B cell (primary cell): ENCODE results near the gene HOXB4. TPM values are rescaled to one million over a fixed set of nuclear protein-coding genes. Genes with fewer than 3 reads are reported as not detected.

Experiments used
- ATAC-seq: fragments of 200-7000 bp; cut with Tn5 transposase; one replicate; pipeline ENCODE4 v1.10.0; 2021; ENCODE audit warnings: low read depth, mild to moderate bottlenecking, moderate number of reproducible peaks, moderate library complexity
- CTCF ChIA-PET: fragments of 350-600 bp; sonication (Branson Sonifier 250); formaldehyde crosslinking; loops from one replicate; lab custom pipeline; 2021; ENCODE audit warnings: antibody characterized with exemption, inconsistent platforms; lab: Charles Lee
- POLR2A ChIA-PET: fragments of 350-600 bp; sonication (Branson Sonifier 250); formaldehyde crosslinking; loops from one replicate; lab custom pipeline; 2021; ENCODE audit warnings: antibody characterized with exemption; lab: Charles Lee
- DNase-seq: peaks from one replicate; pipeline ENCODE4 v3.0.0; 2013
- H2AFZ ChIP-seq: 2 replicates; pipeline ENCODE4 v1.6.1; 2012; ENCODE audit warnings: mild to moderate bottlenecking, low read depth, low read length; ENCODE audit not compliant: insufficient read depth, poor library complexity, severe bottlenecking
- H3K27ac ChIP-seq, 2 donors: 1 replicate in 1 of 2; 2 replicates in 1 of 2; pipeline ENCODE4 v1.5.1; 2012 to 2013; ENCODE audit warnings: low read length in 2 of 2, mild to moderate bottlenecking in 2 of 2, moderate library complexity in 1 of 2
- H3K27me3 ChIP-seq, 4 experiments: fragments of 200-600 bp in 1 of 4; sonication (generic) in 1 of 4; replicated peaks in 1 of 4; 1 replicate in 2 of 4; 2 replicates in 2 of 4; pipeline versions ENCODE4 v1.6.1 to v1.7.0; 2013 to 2016; ENCODE audit warnings: low read length in 3 of 4, mild to moderate bottlenecking in 2 of 4, mixed read lengths in 1 of 4, moderate library complexity in 1 of 4; ENCODE audit not compliant: insufficient read depth in 4 of 4, control insufficient read depth in 3 of 4; ENCODE audit errors: control extremely low read depth in 1 of 4
- H3K36me3 ChIP-seq, 2 experiments: replicated peaks in 1 of 2; 1 replicate in 1 of 2; 2 replicates in 1 of 2; pipeline versions ENCODE4 v1.6.1 to v1.7.1; 2013; ENCODE audit warnings: low read length in 1 of 2; ENCODE audit not compliant: insufficient read depth in 2 of 2, control insufficient read depth in 1 of 2; ENCODE audit errors: control extremely low read depth in 1 of 2, extremely low read depth in 1 of 2
- H3K4me1 ChIP-seq, 2 donors: fragments of 200-600 bp in 1 of 2; sonication (generic) in 1 of 2; 1 replicate in 1 of 2; 2 replicates in 1 of 2; pipeline versions ENCODE4 v1.5.1 to v1.6.1; 2013 to 2017; ENCODE audit warnings: low read length in 2 of 2; ENCODE audit not compliant: control insufficient read depth in 2 of 2, insufficient read depth in 2 of 2
- H3K4me2 ChIP-seq: replicated peaks from 2 replicates; pipeline ENCODE3; 2012; ENCODE audit warnings: mild to moderate bottlenecking, low read depth, low read length; ENCODE audit not compliant: poor library complexity, severe bottlenecking
- H3K4me3 ChIP-seq, 5 experiments: fragments of 200-600 bp in 1 of 5; sonication (generic) in 1 of 5; 1 replicate in 3 of 5; 2 replicates in 2 of 5; pipeline versions ENCODE4 v1.5.1 to v1.7.0; 2011 to 2016; ENCODE audit warnings: low read length in 4 of 5, mild to moderate bottlenecking in 4 of 5, low read depth in 2 of 5, control low read depth in 1 of 5, moderate library complexity in 1 of 5; ENCODE audit not compliant: insufficient read depth in 1 of 5; ENCODE audit errors: control extremely low read depth in 1 of 5, extremely low read depth in 1 of 5
- H3K79me2 ChIP-seq: fragments of 200-600 bp; sonication (generic); one replicate; pipeline ENCODE4 v1.6.0; 2016; ENCODE audit warnings: low read length; ENCODE audit not compliant: control insufficient read depth, insufficient read depth
- H3K9ac ChIP-seq: fragments of 200-600 bp; sonication (generic); 2 replicates; pipeline ENCODE4 v1.6.1; 2017; ENCODE audit warnings: mild to moderate bottlenecking, low read length, moderate library complexity
- H3K9me3 ChIP-seq, 3 donors: one replicate each; pipeline versions ENCODE4 v1.6.1 to v1.7.1; 2013; ENCODE audit warnings: low read length in 2 of 3; ENCODE audit not compliant: control insufficient read depth in 2 of 3, insufficient read depth in 1 of 3; ENCODE audit errors: control extremely low read depth in 1 of 3
- H4K20me1 ChIP-seq: 2 replicates; pipeline ENCODE4 v1.6.0; 2012; ENCODE audit warnings: mild to moderate bottlenecking, low read length; ENCODE audit not compliant: insufficient read depth, control insufficient read depth, poor library complexity, severe bottlenecking
- H3K27ac Mint-ChIP-seq: one replicate; pipeline ENCODE4 v1.8.0; 2021; ENCODE audit warnings: mixed read lengths
- H3K27me3 Mint-ChIP-seq: one replicate; pipeline ENCODE4 v1.8.0; 2021; ENCODE audit warnings: mixed read lengths
- H3K4me1 Mint-ChIP-seq: one replicate; pipeline ENCODE4 v1.8.0; 2021; ENCODE audit warnings: mixed read lengths
- H3K4me3 Mint-ChIP-seq: one replicate; pipeline ENCODE4 v1.8.0; 2021; ENCODE audit warnings: mixed read lengths
- H3K9me3 Mint-ChIP-seq: one replicate; pipeline ENCODE4 v1.8.0; 2022; ENCODE audit warnings: mixed read lengths; ENCODE audit not compliant: insufficient read depth
- CTCF ChIP-seq: fragments of 200-600 bp; IDR thresholded peaks from one replicate; pipeline ENCODE4 v1.8.0; 2022; ENCODE audit warnings: antibody characterized with exemption, mild to moderate bottlenecking
- EZH2 ChIP-seq: IDR thresholded peaks from 2 replicates; pipeline ENCODE4 v1.6.1; 2012; ENCODE audit warnings: borderline replicate concordance, low read depth, mild to moderate bottlenecking, moderate library complexity, low read length; ENCODE audit not compliant: insufficient read depth, poor library complexity, severe bottlenecking
- WGBS: methylation state at CpG from one replicate; pipeline ENCODE4 v1.1.5; 2013; ENCODE audit warnings: missing lambda C conversion rate; ENCODE audit not compliant: insufficient coverage; 5-methylcytosine and 5-hydroxymethylcytosine counted together
- intact Hi-C: fragments of 100-400 bp; cut with micrococcal nuclease; formaldehyde crosslinking; loops from one replicate; pipeline ENCODE4 v1.10.0; 2022
- polyA plus RNA-seq: library from polyadenylated mRNA; depleted of rRNA; stranded (reverse); fragments of >200 nt; gene quantifications from 2 replicates; pipeline ENCODE4 v1.2.3, GENCODE V29; 2012
- total RNA-seq, 2 donors: library from RNA; stranded (reverse); fragments of 120-200 nt in 1 of 2; gene quantifications; 1 replicate in 1 of 2; 2 replicates in 1 of 2; pipeline versions ENCODE4 v1.2.3 to v1.2.4, GENCODE V29; 2013 to 2022

HOXB4 gene
- total and polyA plus RNA-seq, 2 donors (not counting 1 experiment from before 2014, with no cell fraction given), result 0.85 to 1.7 TPM

- ChIA-PET CTCF (interaction anchor here (0.9 to 3.2 kb wide), 10 partner anchors 9 to 328 kb away, joined by 3 to 13 read pairs (median 4); no protein-coding TSS in a partner anchor), POLR2A (no interaction called here)
- H4K20me1 ChIP-seq, result peaks cover 4% of the 10 kb centered on the region
- no peak overlapping the region for H3K27ac ChIP-seq
- 23% methylated on average over 1 of the region's 2 CpGs for WGBS
- H3K9me3 Mint-ChIP-seq, result no peaks in the 10 kb centered on the region
- H3K4me3 ChIP-seq, result no peak overlapping the region
- H3K27me3 Mint-ChIP-seq, result peaks cover 96% of the 10 kb centered on the region
- H3K36me3 ChIP-seq, result no peaks in the 10 kb centered on the region
- H3K4me1 Mint-ChIP-seq, result peaks cover 40% of the 10 kb centered on the region
- intact Hi-C loops, result no loop called here
- no peak for ATAC-seq
- no peak overlapping the region for H3K9ac ChIP-seq
- H3K4me3 Mint-ChIP-seq, result no peak overlapping the region
- H3K27me3 ChIP-seq, result peaks cover 0 to 100% (median 87%) of the 10 kb centered on the region in 4 experiments
- no peak overlapping the region for H3K4me2 ChIP-seq
- no peak overlapping the region for H2AFZ ChIP-seq
- H3K27ac Mint-ChIP-seq, result no peak overlapping the region
- peaks cover 44 to 55% of the 10 kb centered on the region in 2 donors for H3K4me1 ChIP-seq
- H3K9me3 ChIP-seq, result peaks cover 0 to 9% (median 0%) of the 10 kb centered on the region in 3 donors
- TF ChIP-seq EZH2, result no peak
- no peaks in the 10 kb centered on the region for H3K79me2 ChIP-seq
- DNase-seq, result no peak
Observed at GRCh38 chr17:48588074-48588415, 9.9 kb upstream of the HOXB4 start.

- POLR2A ChIA-PET, result no interaction called here
- Histone ChIP-seq H3K9me3 (peaks cover 0 to 13% (median 0%) of the 10 kb centered on the region in 3 donors), H3K27me3 (peaks cover 0 to 100% (median 87%) of the 10 kb centered on the region in 4 experiments), H3K4me2 (no peak overlapping the region), H3K4me1 (peaks cover 41 to 55% of the 10 kb centered on the region in 2 donors), H3K4me3 (no peak overlapping the region), H3K36me3 (no peaks in the 10 kb centered on the region), H4K20me1 (peaks cover 4% of the 10 kb centered on the region), H3K9ac (no peak overlapping the region), H3K27ac (no peak overlapping the region), H2AFZ (no peak overlapping the region), H3K79me2 (no peaks in the 10 kb centered on the region)
- Mint-ChIP-seq H3K4me3 (peak overlapping the region; percentile 7), H3K27ac (peak overlapping the region; percentile 37), H3K4me1 (peaks cover 38% of the 10 kb centered on the region), H3K9me3 (no peaks in the 10 kb centered on the region), H3K27me3 (peaks cover 96% of the 10 kb centered on the region)
- CTCF ChIA-PET, result interaction anchor here (0.6 to 3.2 kb wide), 12 partner anchors 10 to 327 kb away, joined by 3 to 13 read pairs (median 3); no protein-coding TSS in a partner anchor
- ATAC-seq, result no peak
- DNase-seq, result peak; percentile 18
- WGBS, result 32% methylated on average over 5 of the region's 5 CpGs
- intact Hi-C loops, result no loop called here
- TF ChIP-seq EZH2 (no peak), CTCF (no peak)
Observed at GRCh38 chr17:48587276-48588073, 9.3 kb upstream of the HOXB4 start.
